Ovary (tissue), 9 donors: ENCODE data around the gene TENM4. TPM values are rescaled to one million over a fixed set of nuclear protein-coding genes. Genes with fewer than 3 reads are reported as not detected.

Experiments
- DNase-seq, 5 donors: peaks; one replicate each; pipeline ENCODE4 v3.0.0-alpha.2; 2019 to 2020
- H3K27ac ChIP-seq, 2 donors: fragments of 200-600 bp; one replicate each; pipeline versions ENCODE4 v1.5.1 to v1.8.0; 2019 to 2022
- H3K27me3 ChIP-seq: fragments of 200-600 bp; one replicate; pipeline ENCODE4 v1.8.0; 2022
- H3K36me3 ChIP-seq: fragments of 200-600 bp; sonication (generic); one replicate; pipeline ENCODE4 v1.5.1; 2019
- H3K4me1 ChIP-seq: one replicate; pipeline ENCODE4 v1.8.1; 2013; ENCODE audit warnings: mild to moderate bottlenecking, moderate library complexity; ENCODE audit not compliant: insufficient read depth
- H3K4me3 ChIP-seq: fragments of 200-600 bp; sonication (generic); one replicate; pipeline ENCODE4 v1.5.1; 2017
- H3K9me3 ChIP-seq, 2 donors: fragments of 200-600 bp in 1 of 2; sonication (generic) in 1 of 2; one replicate each; pipeline versions ENCODE4 v1.5.1 to v1.8.1; 2013 to 2019; ENCODE audit warnings: mild to moderate bottlenecking in 1 of 2, moderate library complexity in 1 of 2
- CTCF ChIP-seq, 3 donors: fragments of 450-650 bp in 2 of 3; fragments of 200-600 bp in 1 of 3; IDR thresholded peaks; one replicate each; pipeline versions ENCODE4 v1.5.1 to v1.8.0; 2016 to 2022; ENCODE audit warnings: antibody characterized with exemption in 3 of 3, mild to moderate bottlenecking in 1 of 3
- EP300 ChIP-seq: sonication (generic); formaldehyde crosslinking; IDR thresholded peaks from one replicate; pipeline ENCODE4 v1.6.1; 2017; ENCODE audit warnings: antibody characterized with exemption
- POLR2A ChIP-seq: fragments of 450-650 bp; IDR thresholded peaks from one replicate; pipeline ENCODE4 v1.6.1; 2017; ENCODE audit warnings: antibody characterized with exemption, mild to moderate bottlenecking, moderate library complexity
- WGBS, 3 donors: extraction: QIAGEN DNeasy Blood & Tissue Kit in 1 of 3; methylation state at CpG; one replicate each; pipeline versions ENCODE4 v1.1.5 to v1.1.7; 2013 to 2017; 5-methylcytosine and 5-hydroxymethylcytosine counted together
- intact Hi-C, 4 donors: fragments of 100-400 bp; cut with DNase I; formaldehyde crosslinking; loops; one replicate each; pipeline versions ENCODE4 v1.11.0 to v1.15.1; 2022 to 2023
- polyA plus RNA-seq, 2 donors: library from polyadenylated mRNA; stranded (reverse); fragments of 200-250 nt in 1 of 2; fragments of 350-450 nt in 1 of 2; fragmentation: Illumina TruSeq in 1 of 2; extraction: RNeasy Lipid Tissue Mini Kit (QIAGEN cat#74804) in 1 of 2; gene quantifications; one replicate each; pipeline ENCODE4 v1.2.3, GENCODE V29; 2013 to 2014
- total RNA-seq, 7 donors: library from RNA; depleted of rRNA in 2 of 7; stranded (reverse); fragments of >200 nt in 2 of 7; fragmentation: NEBNext Ultra II Directional in 3 of 7; extraction: Animal tissue kit (Norgen Biotek cat#: 25700) in 3 of 7; gene quantifications; one replicate each; pipeline versions ENCODE4 v1.1.0 to v1.2.4, GENCODE V29; 2016 to 2023
- donor health status: DM: no; HTN: no; CAD: no; lungs with moderate emphysema.
- donor health status: DM: no; HTN: no; CAD: no.
- donor health status: Bipolar disorder and iron deficiency.
- donor health status: DM: yes; HTN: yes; CAD: no.
- donor health status: DM: no; HTN: no; CAD: no.
- donor health status: DM: yes; HTN: yes; CAD: no.

Gene TENM4
- total and polyA plus RNA-seq, 9 donors: 11.0 to 206 (median 107) TPM

GRCh38 chr11:79371724-79372123 is 69.1 kb downstream of the TENM4 start:
- WGBS, 3 donors: 73 to 83% (median 82%) methylated on average over 2 of the region's 2 CpGs
- Histone ChIP-seq H3K9me3 (no peaks in the 10 kb centered on the region), H3K4me1 (peaks cover 7% of the 10 kb centered on the region), H3K36me3 (no peaks in the 10 kb centered on the region), H3K4me3 (no peak overlapping the region), H3K27me3 (no peaks in the 10 kb centered on the region), H3K27ac (no peak overlapping the region)
- intact Hi-C loops: no loop called here
- DNase-seq: no peak
- TF ChIP-seq CTCF (IDR thresholded peaks at IDR 0.05) (no peak), EP300 (no peak), POLR2A (no peak)

DNA sequence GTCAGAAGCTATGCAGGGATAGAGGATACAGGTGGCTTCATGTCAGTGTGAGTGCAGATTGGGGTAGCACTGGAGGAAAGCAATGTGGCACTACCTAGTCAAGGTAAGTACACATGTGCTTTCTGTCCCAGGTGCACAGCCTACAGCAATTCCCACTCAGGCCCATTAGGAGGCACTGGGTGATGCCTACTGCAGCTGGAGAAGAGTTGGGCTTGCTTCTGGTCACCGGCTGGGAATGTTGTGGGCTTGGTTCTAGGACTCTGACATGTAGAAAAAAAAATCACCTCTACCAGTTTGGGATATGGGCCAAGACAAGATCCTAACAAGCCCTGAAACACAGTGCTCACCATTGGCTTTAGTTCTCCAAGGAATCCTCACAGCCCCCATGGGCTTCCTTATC is 69.7 kb downstream of the TENM4 start:
- no peaks in the 10 kb centered on the region for H3K9me3 ChIP-seq
- no peak for DNase-seq
- no peak overlapping the region for H3K27ac ChIP-seq
- peaks cover 6% of the 10 kb centered on the region for H3K4me1 ChIP-seq
- 69 to 81% (median 76%) methylated on average over 1 of the region's 1 CpG for WGBS, 3 donors
- H3K4me3 ChIP-seq: no peak overlapping the region
- intact Hi-C loops: no loop called here
- no peaks in the 10 kb centered on the region for H3K27me3 ChIP-seq
- H3K36me3 ChIP-seq: no peaks in the 10 kb centered on the region
- TF ChIP-seq EP300 (no peak), POLR2A (no peak), CTCF (IDR thresholded peaks at IDR 0.05) (no peak)

GRCh38 chr11:79369055-79369454 is 71.8 kb downstream of the TENM4 start:
- 85 to 86% (median 85%) methylated on average over 5 of the region's 5 CpGs for WGBS, 3 donors
- H3K36me3 ChIP-seq: no peaks in the 10 kb centered on the region
- intact Hi-C loops: no loop called here
- no peak for DNase-seq
- H3K27me3 ChIP-seq: no peaks in the 10 kb centered on the region
- no peak overlapping the region for H3K27ac ChIP-seq
- no peak overlapping the region for H3K4me3 ChIP-seq
- H3K9me3 ChIP-seq: no peaks in the 10 kb centered on the region
- TF ChIP-seq POLR2A (no peak), CTCF (IDR thresholded peaks at IDR 0.05) (no peak), EP300 (no peak)
- peaks cover 7% of the 10 kb centered on the region for H3K4me1 ChIP-seq

DNA sequence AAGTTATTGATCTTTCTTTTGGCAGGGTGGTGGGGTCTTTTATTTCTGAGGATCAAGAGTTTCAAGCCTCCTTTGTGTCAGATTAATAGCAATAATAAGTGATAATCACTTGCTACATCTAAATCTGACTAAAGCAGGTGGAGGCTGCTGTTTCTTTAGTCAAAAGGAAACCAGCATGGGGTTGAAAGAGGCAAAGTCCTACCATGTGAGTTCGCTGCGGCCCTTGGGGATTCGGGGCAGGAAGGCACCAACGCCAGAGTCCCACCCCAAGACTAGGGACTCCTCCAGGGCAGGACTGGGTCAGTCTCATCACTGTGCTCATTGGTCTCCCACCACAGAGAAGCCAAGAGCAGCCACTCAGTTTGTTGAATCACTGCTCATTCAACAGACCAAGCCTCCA is 73.0 kb downstream of the TENM4 start:
- intact Hi-C loops: no loop called here
- TF ChIP-seq CTCF (IDR thresholded peaks at IDR 0.05) (no peak), POLR2A (no peak), EP300 (no peak)
- Histone ChIP-seq H3K36me3 (no peaks in the 10 kb centered on the region), H3K27me3 (no peaks in the 10 kb centered on the region), H3K4me1 (peaks cover 7% of the 10 kb centered on the region), H3K9me3 (no peaks in the 10 kb centered on the region), H3K4me3 (no peak overlapping the region), H3K27ac (no peak overlapping the region)
- 88 to 94% (median 92%) methylated on average over 4 of the region's 4 CpGs for WGBS, 3 donors
- no peak for DNase-seq

- Histone ChIP-seq H3K36me3 (no peaks in the 10 kb centered on the region), H3K4me3 (no peak overlapping the region), H3K27ac (no peak overlapping the region), H3K9me3 (no peaks in the 10 kb centered on the region), H3K4me1 (peaks cover 6% of the 10 kb centered on the region), H3K27me3 (no peaks in the 10 kb centered on the region)
- TF ChIP-seq POLR2A: no peak
- TF ChIP-seq EP300: no peak
- no peak for TF ChIP-seq CTCF (IDR thresholded peaks at IDR 0.05)
- 98 to 100% (median 99%) methylated on average over 2 of the region's 2 CpGs for WGBS, 3 donors
- intact Hi-C loops: no loop called here
- DNase-seq: no peak
Measured at GRCh38 chr11:79366218-79366617, 74.6 kb downstream of the TENM4 start.
